ENCODE data around the gene ZNF662. TPM values are rescaled to one million over a fixed set of nuclear protein-coding genes. Genes with fewer than 3 reads are reported as not detected.

Gene ZNF662
- total and polyA plus RNA-seq, 2 of the 13 experiments (the other 11 are each of a cell fraction or from before 2014, with no cell fraction given): not detected

DNA sequence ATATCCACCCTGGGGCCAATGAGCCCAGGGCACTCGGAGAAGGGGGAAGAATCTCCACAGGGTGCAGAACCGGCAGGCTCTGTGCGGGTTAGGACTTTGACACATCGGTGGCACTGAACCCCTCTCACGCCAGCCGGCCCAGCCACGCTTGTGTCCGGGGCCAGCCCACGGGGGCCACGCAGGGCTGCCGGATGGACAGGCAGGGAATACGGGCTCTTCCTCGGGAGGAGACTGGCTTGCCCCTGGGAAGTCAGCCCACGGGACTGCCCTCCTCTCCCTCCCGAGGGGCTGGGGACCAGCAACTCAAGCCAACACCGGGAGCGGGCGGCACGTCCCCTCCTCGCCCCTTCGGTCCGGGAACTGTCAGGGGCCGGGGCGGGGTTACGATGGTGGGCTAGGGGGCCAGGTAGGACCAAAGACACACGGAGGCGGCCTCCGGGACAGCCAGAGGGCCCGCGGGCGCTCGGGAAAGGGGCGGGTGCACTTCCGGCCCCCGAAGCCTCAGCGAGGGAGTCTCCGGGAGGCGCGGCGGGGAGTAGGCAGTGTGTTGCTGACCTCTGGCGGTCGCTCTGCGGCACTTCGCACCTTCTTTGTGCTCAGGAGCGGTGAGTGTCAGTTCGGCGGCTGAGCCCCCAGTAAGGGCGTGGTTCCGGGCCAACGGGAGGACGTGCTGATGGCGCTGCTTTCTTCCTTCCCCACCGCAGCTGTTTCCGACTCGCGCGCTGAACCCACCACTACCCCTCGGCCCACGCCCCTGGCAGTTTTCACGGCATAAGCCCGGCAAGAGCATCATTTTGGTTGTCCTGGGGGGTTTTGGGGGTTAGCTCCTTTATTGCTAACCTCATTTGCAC lies 25.1 kb upstream of the ZNF662 start (continued):
- TF ChIP-seq SALL1 (CRISPR knock-in tag; IDR thresholded peaks at IDR 0.05) (peak; percentile 70), TBX3 (IDR thresholded peaks at IDR 0.05; ENCODE audit: borderline replicate concordance) (no peak), ZMYM2 (CRISPR knock-in tag; IDR thresholded peaks at IDR 0.05) (no peak), ONECUT2 (CRISPR knock-in tag; IDR thresholded peaks at IDR 0.05) (no peak), MED1 (CRISPR knock-in tag; IDR thresholded peaks at IDR 0.05) (peak; percentile 74), CREB1 (IDR thresholded peaks at IDR 0.05) (no peak), CREB1 (CRISPR knock-in tag; IDR thresholded peaks at IDR 0.05) (no peak), SMAD3 (CRISPR knock-in tag; IDR thresholded peaks at IDR 0.05) (peak; percentile 70; the same call in 1 of the 2 replicates), NR1H2 (CRISPR knock-in tag; IDR thresholded peaks at IDR 0.05; ENCODE audit: borderline replicate concordance, low read depth) (no peak), SMC3 (IDR thresholded peaks at IDR 0.05; ENCODE audit: low read length) (peak; percentile 77), SMYD3 (CRISPR knock-in tag; IDR thresholded peaks at IDR 0.05) (0 out of 2 replicates have a peak, but pooled peaks have one; percentile 73), TRAFD1 (CRISPR knock-in tag; IDR thresholded peaks at IDR 0.05; ENCODE audit: borderline replicate concordance) (no peak; the same call in 1 of the 2 replicates), HOXD1 (CRISPR knock-in tag; IDR thresholded peaks at IDR 0.05) (0 out of 2 replicates have a peak, but pooled peaks have one; percentile 28), NFYB (CRISPR knock-in tag; IDR thresholded peaks at IDR 0.05) (no peak), BATF2 (CRISPR knock-in tag; IDR thresholded peaks at IDR 0.05) (no peak), RARA (CRISPR knock-in tag; IDR thresholded peaks at IDR 0.05) (no peak), NFATC3 (CRISPR knock-in tag; IDR thresholded peaks at IDR 0.05) (no peak), ZNF75D (CRISPR knock-in tag; IDR thresholded peaks at IDR 0.05; ENCODE audit: borderline replicate concordance) (no peak), XRCC5 (optimal IDR thresholded peaks at IDR 0.05; ENCODE audit: low read length) (peak; percentile 83), ZNF33A (CRISPR knock-in tag; IDR thresholded peaks at IDR 0.05; ENCODE audit: borderline replicate concordance) (peak; percentile 82), NFIC (IDR thresholded peaks at IDR 0.05; ENCODE audit: low read length) (no peak), FOXC1 (CRISPR knock-in tag; IDR thresholded peaks at IDR 0.05; ENCODE audit: borderline replicate concordance) (no peak; the same call in 1 of the 2 replicates), ZSCAN9 (CRISPR knock-in tag; IDR thresholded peaks at IDR 0.05; ENCODE audit: borderline replicate concordance) (no peak), ZNF326 (CRISPR knock-in tag; IDR thresholded peaks at IDR 0.05; ENCODE audit: borderline replicate concordance) (no peak), ZNF615 (CRISPR knock-in tag; IDR thresholded peaks at IDR 0.05; ENCODE audit: borderline replicate concordance) (no peak), HMG20B (CRISPR knock-in tag; conservative IDR thresholded peaks at IDR 0.05) (0 out of 2 replicates have a peak, but pooled peaks have one; percentile 45), TCF12 (IDR thresholded peaks at IDR 0.05) (no peak), TCF12 (CRISPR knock-in tag; IDR thresholded peaks at IDR 0.05) (no peak)
- TF ChIP-seq, protein P1, sequence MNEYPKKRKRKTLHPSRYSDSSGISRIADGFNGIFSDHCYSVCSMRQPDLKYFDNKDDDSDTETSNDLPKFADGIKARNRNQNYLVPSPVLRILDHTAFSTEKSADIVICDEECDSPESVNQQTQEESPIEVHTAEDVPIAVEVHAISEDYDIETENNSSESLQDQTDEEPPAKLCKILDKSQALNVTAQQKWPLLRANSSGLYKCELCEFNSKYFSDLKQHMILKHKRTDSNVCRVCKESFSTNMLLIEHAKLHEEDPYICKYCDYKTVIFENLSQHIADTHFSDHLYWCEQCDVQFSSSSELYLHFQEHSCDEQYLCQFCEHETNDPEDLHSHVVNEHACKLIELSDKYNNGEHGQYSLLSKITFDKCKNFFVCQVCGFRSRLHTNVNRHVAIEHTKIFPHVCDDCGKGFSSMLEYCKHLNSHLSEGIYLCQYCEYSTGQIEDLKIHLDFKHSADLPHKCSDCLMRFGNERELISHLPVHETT (CRISPR knock-in tag; conservative IDR thresholded peaks at IDR 0.05): no peak
